Mucosa of stomach (tissue), 1 donor: ENCODE data around the gene CACNA1H.

Source experiments
- H3K27me3 ChIP-seq: one replicate; pipeline ENCODE4 v1.7.0; 2013; ENCODE audit warnings: mild to moderate bottlenecking, low read length; ENCODE audit not compliant: control insufficient read depth, insufficient read depth
- H3K36me3 ChIP-seq: one replicate; pipeline ENCODE4 v1.7.0; 2013; ENCODE audit warnings: low read length; ENCODE audit not compliant: control insufficient read depth, insufficient read depth
- H3K4me1 ChIP-seq: one replicate; pipeline ENCODE4 v1.7.0; 2013; ENCODE audit warnings: mild to moderate bottlenecking, low read length; ENCODE audit not compliant: control insufficient read depth, insufficient read depth
- H3K4me3 ChIP-seq: one replicate; pipeline ENCODE4 v1.7.0; 2013; ENCODE audit warnings: low read length
- H3K9ac ChIP-seq: one replicate; pipeline ENCODE4 v1.7.0; 2013; ENCODE audit warnings: mild to moderate bottlenecking, low read length, moderate library complexity
- H3K9me3 ChIP-seq: one replicate; pipeline ENCODE4 v1.7.0; 2013; ENCODE audit warnings: mild to moderate bottlenecking, low read length, moderate library complexity; ENCODE audit not compliant: control insufficient read depth
- donor health status: Pancreatic carcinoma.

CACNA1H gene

DNA sequence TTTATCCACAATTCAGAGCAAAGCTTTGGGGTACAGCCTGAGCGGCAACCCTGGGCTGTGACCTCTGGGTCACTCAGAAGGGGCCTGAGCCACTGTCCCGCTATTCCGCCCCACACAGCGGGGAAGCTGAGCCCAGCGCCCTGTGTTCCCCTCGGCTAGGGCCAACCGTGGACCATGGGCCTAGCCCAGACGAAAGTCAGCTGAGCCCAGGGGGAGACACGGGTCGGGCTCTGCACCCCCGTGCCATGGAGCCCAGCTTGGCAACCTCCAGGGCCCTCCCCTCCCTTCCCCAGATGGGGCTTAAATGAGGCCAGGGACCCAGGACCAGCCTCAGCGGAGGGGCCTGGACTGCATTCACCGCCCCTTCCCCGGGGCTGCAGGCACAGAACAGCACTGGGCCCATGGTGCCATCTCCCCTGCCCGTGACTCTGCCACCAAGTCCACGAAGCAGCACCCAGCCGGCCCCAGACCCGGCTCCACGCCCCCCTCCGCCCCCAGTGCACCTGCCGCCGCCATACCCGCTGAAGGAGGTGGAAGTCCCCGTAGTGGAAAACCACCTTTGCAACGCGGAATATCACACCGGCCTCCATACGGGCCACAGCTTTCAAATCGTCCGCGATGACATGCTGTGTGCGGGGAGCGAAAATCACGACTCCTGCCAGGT is 104.8 kb downstream of the CACNA1H start:
- Histone ChIP-seq H3K4me3 (no peak overlapping the region), H3K36me3 (no peaks in the 10 kb centered on the region), H3K4me1 (peaks cover 7% of the 10 kb centered on the region), H3K27me3 (peaks cover 46% of the 10 kb centered on the region), H3K9me3 (no peaks in the 10 kb centered on the region), H3K9ac (no peak overlapping the region)

DNA sequence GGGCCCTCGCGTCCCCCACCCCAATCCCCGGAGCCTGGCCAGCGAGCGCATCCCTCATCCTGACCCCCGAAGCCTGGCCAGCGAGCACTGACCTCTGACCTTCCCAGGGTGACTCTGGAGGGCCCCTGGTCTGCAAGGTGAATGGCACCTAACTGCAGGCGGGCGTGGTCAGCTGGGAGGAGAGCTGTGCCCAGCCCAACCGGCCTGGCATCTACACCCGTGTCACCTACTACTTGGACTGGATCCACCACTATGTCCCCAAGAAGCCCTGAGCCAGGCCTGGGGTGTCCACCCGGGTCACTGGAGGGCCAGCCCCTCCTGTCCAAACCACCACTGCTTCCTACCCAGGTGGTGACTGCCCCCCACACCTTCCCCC is 105.3 kb downstream of the CACNA1H start:
- H3K36me3 ChIP-seq = no peaks in the 10 kb centered on the region
- H3K4me3 ChIP-seq = no peak overlapping the region
- H3K27me3 ChIP-seq = peaks cover 51% of the 10 kb centered on the region
- H3K4me1 ChIP-seq = peaks cover 7% of the 10 kb centered on the region
- no peaks in the 10 kb centered on the region for H3K9me3 ChIP-seq
- no peak overlapping the region for H3K9ac ChIP-seq

DNA sequence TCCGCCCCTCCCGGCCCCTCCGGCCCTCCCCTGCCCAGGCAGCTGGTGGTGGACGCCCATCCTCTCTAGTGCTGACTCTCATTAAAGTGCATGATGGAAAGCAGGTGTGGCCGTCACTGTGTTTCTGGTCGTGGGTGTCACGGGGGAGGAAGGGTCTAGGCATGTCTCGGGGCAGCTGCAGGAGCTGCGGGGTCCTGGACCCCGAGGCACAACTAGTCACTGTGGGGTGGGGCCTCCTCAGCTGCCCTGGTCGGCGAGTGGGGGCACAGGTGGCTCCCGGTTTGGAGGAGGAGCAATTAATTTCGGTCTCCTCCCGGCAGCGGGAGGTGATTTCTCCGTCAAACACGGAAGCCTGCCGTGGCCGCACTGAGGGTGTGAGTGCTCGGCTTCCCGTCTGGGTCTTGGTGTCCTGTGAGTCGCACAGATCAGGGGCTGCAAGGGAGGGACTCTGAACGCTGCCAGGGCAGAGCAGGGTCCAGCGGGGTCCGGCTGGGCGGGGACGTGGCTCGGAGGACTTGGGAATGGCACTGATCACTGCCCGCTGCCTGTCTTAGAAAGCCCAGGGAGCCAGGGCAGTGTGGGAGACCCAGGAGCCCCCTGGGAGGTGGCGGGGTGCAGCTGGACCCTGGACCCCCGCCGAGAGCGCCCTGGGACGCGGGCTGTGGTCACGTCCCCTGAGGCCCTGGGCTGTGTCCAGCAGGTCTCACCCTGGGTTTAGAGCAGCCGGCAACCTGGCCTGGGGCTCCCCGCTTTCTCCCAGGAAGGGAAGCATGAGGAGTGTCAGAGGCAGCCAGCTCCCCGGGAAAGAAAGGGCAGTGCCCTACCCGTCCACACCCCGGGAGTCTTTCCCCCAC is 106.2 kb downstream of the CACNA1H start:
- H3K9me3 ChIP-seq = no peaks in the 10 kb centered on the region
- no peaks in the 10 kb centered on the region for H3K36me3 ChIP-seq
- peaks cover 56% of the 10 kb centered on the region for H3K27me3 ChIP-seq
- peaks cover 7% of the 10 kb centered on the region for H3K4me1 ChIP-seq
- H3K4me3 ChIP-seq = no peak overlapping the region
- no peak overlapping the region for H3K9ac ChIP-seq

DNA sequence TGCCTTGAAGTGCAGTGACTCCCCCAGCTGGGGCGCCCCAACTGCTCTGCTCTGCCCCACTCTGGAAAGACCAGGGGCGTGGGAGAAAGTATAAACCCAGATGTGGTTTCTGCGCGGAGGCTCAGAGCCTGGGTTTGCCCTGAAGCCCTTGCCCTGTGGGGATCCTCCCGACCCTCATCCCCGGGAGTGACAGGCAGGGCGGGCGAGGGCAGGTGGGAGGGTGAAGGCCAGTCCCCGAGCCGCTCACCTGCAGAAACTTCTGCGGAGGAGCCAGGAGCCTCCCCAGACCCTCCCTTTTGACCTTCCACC is 106.8 kb downstream of the CACNA1H start:
- no peak overlapping the region for H3K4me3 ChIP-seq
- H3K27me3 ChIP-seq = peaks cover 56% of the 10 kb centered on the region
- H3K9me3 ChIP-seq = no peaks in the 10 kb centered on the region
- no peak overlapping the region for H3K9ac ChIP-seq
- H3K4me1 ChIP-seq = peaks cover 7% of the 10 kb centered on the region
- no peaks in the 10 kb centered on the region for H3K36me3 ChIP-seq

DNA sequence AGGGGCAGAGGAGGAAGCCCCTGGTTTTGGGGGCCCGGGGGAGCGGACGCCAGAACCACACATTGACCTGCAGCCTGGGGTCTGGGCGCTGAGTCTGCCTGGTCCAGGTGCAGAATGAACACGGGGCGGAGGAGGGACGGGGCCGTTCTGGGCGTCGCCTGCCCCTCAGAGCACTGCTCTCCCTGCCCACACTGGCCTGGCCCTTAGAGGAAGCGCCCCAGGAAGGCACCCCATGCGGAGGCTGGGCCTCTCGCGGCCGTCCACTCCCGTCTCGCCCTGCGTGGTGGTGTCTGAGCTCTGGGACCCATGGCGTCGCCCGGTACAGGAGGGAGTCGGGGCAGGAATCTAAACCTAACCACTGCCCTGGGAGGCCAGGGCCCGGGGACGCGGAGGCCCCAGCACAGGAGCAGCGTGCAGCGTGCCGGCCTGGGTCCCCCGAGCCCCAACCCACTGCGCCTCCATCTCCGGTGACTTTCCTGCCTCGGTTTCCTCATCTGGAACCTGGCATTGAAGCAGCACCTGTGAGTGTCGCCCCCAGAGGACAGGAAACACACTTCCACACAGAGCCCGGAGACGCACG is 107.3 kb downstream of the CACNA1H start:
- Histone ChIP-seq H3K36me3 (no peaks in the 10 kb centered on the region), H3K4me3 (no peak overlapping the region), H3K9ac (no peak overlapping the region), H3K9me3 (no peaks in the 10 kb centered on the region), H3K4me1 (peaks cover 7% of the 10 kb centered on the region), H3K27me3 (peaks cover 56% of the 10 kb centered on the region)

DNA sequence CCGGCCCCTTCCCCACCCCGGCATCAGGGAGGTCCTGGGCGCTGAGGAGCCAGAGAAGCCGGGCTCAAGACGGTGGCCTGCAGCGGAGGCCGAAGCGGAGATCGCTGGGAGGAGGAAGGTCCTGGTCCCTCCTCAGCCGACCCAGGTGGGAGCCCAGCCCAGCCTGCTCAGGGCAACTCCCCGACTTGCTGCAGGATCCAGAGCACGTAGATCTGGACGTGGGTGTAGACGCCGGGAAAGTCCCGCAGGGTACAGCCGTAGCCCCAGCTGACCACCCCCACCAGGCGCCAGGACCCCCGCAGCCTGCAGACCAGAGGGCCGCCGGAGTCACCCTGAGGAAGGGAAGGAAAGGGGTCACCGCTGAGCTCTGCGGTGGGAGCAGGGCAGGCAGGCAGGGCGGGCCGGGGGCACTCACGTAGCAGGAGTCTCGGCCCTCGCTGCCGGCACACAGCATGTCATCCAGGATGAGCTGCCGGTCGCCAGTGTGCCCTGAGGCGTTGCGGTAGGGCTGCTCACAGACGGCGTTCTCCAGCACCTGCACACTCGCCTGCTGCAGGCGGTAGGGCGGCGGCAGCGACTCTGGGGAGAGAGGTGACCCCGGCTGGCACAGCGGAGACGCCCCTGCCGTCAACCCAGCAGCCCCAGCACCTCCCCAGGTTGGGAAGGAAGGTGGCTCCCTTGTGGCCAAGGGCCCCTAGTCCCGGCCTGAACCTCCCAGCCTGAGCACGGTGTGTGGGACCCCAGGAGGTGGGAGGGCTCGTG is 108.4 kb downstream of the CACNA1H start:
- peaks cover 7% of the 10 kb centered on the region for H3K4me1 ChIP-seq
- peaks cover 56% of the 10 kb centered on the region for H3K27me3 ChIP-seq
- no peak overlapping the region for H3K9ac ChIP-seq
- H3K36me3 ChIP-seq = no peaks in the 10 kb centered on the region
- H3K4me3 ChIP-seq = no peak overlapping the region
- H3K9me3 ChIP-seq = no peaks in the 10 kb centered on the region

DNA sequence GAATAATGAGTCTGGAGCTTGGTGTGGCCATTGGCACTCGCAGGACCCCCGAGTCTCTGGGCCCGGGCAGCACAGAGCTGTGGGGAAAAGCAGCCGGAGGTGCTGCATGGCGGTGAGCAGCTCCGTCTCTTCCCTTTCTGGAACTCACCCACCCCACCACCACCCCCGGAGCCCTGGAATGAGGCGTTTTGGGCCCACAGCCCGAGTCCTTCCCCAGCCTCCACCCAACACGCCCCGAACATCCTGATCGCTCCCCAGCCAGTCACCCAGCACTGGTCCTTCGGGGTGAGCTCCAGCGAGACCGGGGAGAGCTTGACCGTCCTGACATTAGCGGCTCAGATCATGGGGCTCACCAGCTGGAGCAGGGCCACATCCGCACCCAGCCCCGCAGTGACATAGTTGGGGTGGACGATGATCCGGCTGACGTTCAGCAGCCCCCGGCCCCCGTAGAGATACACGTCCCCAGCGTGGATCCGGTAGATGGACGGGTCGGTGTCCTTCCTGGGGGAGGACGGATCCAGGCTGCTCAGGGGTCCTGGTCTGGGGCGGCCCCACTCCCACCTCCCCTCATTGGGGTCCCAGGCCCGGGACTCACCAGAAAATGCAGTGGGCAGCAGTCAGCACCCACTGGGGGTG is 109.4 kb downstream of the CACNA1H start:
- H3K9ac ChIP-seq = no peak overlapping the region
- H3K36me3 ChIP-seq = no peaks in the 10 kb centered on the region
- H3K27me3 ChIP-seq = peaks cover 49% of the 10 kb centered on the region
- H3K4me3 ChIP-seq = no peak overlapping the region
- peaks cover 7% of the 10 kb centered on the region for H3K4me1 ChIP-seq
- H3K9me3 ChIP-seq = no peaks in the 10 kb centered on the region

DNA sequence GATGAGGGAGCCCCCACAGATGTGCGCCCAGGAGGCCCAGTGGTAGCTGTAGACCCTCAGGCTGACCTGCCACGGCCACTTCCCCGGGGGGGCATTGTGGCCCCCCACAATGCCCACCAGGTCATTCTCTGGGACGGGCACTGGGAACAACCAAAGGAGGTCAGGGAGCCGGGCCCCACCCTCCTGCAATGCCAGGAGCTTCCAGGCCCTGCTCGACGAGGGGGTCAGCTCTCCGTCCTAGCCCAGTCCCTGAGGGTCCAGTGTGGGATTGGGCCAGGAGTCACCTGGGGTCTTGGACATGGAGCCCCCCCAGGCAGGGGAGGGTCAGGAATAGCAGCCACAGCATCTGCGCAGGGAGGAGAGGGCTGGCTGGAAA is 109.9 kb downstream of the CACNA1H start:
- Histone ChIP-seq H3K36me3 (no peaks in the 10 kb centered on the region), H3K4me3 (no peak overlapping the region), H3K9ac (no peak overlapping the region), H3K27me3 (peaks cover 49% of the 10 kb centered on the region), H3K9me3 (no peaks in the 10 kb centered on the region), H3K4me1 (peaks cover 7% of the 10 kb centered on the region)

DNA sequence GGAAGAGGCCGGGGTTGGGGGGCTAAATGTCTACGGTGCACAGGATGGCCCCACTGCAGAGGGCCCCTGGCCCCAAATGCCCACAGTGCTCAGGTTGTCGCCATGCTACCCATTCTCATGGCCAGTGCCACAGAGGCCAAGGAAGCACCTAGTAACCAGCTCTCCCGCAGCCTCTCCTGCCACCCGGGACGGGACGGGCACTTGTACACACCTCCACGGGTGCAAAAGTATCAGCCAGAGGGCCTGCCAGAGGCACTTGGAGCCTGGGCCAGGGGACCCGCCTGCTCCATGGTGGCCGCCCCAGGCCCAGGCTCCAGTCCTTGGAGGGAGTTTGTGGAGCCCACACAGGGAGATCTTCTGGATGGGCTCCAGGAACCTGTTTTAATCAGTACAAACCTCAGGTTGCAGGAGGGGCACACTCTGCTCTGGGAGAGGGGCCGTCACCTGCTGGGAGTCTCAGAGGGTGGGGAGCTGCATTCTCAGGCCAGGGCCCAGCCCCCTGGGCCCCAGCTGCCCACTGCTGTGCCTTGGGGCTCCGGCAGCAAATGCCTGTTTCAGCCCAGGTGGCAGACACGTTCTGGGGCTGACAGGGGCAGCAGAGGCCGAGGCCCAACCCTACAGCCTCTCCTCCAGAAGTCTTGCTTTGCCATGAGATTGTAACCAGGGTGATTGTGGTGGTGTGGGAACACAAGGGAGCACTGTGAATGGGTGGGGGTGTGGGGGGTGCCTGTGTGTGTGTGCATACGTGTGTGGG is 110.9 kb downstream of the CACNA1H start:
- Histone ChIP-seq H3K27me3 (peaks cover 49% of the 10 kb centered on the region), H3K4me1 (peaks cover 7% of the 10 kb centered on the region), H3K36me3 (no peaks in the 10 kb centered on the region), H3K9ac (no peak overlapping the region), H3K4me3 (no peak overlapping the region), H3K9me3 (no peaks in the 10 kb centered on the region)

DNA sequence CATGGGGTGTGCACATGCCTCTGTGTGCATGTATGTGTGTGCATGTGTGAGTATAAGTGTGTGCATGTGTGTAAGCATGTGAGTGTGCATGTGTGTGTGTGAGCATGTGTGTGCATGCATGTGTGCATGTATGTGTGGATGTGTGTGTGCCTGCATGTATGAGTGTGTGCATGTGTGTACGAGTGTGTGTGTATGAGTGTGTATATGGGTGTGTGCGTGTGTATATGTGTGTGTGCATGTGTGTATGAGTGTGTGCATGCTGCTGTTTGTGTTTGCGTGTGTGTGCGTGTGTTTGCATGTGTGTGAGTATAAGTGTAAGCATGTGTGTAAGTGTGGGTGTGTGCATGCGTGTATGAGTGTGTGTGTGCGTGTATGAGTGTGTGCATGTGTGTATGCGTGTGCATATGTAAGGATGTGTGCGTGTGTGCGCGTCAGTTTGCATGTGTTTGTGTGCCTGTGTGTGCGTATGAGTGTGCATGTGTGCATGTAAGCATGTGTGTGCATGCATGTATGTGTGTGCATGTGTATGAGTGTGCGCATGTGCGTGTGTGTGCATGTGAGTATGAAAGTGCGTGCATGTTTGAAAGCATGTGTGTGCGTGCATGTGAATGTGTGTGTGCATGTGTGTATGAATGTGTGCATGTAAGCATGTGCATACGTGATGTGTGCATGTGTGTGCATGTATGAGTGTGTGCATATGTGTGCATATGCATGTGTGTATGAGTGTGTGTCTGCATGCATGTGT is 111.6 kb downstream of the CACNA1H start:
- H3K4me3 ChIP-seq = no peak overlapping the region
- H3K4me1 ChIP-seq = peaks cover 1% of the 10 kb centered on the region
- no peaks in the 10 kb centered on the region for H3K9me3 ChIP-seq
- H3K27me3 ChIP-seq = peaks cover 41% of the 10 kb centered on the region
- H3K9ac ChIP-seq = no peak overlapping the region
- H3K36me3 ChIP-seq = no peaks in the 10 kb centered on the region
